ENCODE results near the gene GAB2.

GAB2 gene

GRCh38 chr11:78330361-78330760, 87.3 kb downstream of the GAB2 start:
- Histone ChIP-seq H2AK5ac (ENCODE audit: low read depth, low read length) (no peak overlapping the region), H2BK120ac (ENCODE audit: low read depth, low read length) (no peak overlapping the region), H3K27ac (replicated peaks; ENCODE audit: low read length) (no peak overlapping the region), H2BK5ac (ENCODE audit: low read length) (no peak overlapping the region), H3K4me1 (ENCODE audit: control insufficient read depth in 2 of 2, insufficient read depth in 1 of 2, low read depth in 1 of 2, low read length in 2 of 2) (peaks cover 3 to 4% of the 10 kb centered on the region in 2 donors), H3K4ac (ENCODE audit: low read length) (no peak overlapping the region), H3K27me3 (ENCODE audit: control insufficient read depth in 3 of 3, insufficient read depth in 3 of 3, low read depth in 1 of 3, low read length in 3 of 3) (no peaks in the 10 kb centered on the region), H3K9me3 (replicated peaks in 1 of 2; ENCODE audit: control insufficient read depth in 2 of 2, insufficient read depth in 1 of 2, low read depth in 1 of 2, low read length in 2 of 2) (peaks cover 0 to 6% of the 10 kb centered on the region in 2 donors), H3K14ac (ENCODE audit: low read length) (no peak overlapping the region), H3K4me3 (ENCODE audit: low read length in 2 of 2) (no peak overlapping the region), H3K18ac (ENCODE audit: low read length) (no peak overlapping the region), H4K8ac (ENCODE audit: low read depth, low read length) (no peak overlapping the region), H2BK12ac (ENCODE audit: low read length) (no peak overlapping the region), H3K79me1 (ENCODE audit: low read depth, low read length) (no peaks in the 10 kb centered on the region), H3K36me3 (replicated peaks in 1 of 2; ENCODE audit: control insufficient read depth in 2 of 2, insufficient read depth in 2 of 2, low read length in 2 of 2) (no peaks in the 10 kb centered on the region), H3K9ac (ENCODE audit: low read depth, low read length, poor library complexity) (no peak overlapping the region), H4K91ac (ENCODE audit: low read depth, low read length, poor library complexity) (no peak overlapping the region), H2AFZ (ENCODE audit: low read length) (no peak overlapping the region), H3K23ac (ENCODE audit: low read depth, low read length, poor library complexity) (no peak overlapping the region), H3K4me2 (ENCODE audit: insufficient read depth, low read length, poor library complexity, severe bottlenecking) (no peak overlapping the region), H2BK15ac (ENCODE audit: low read length) (no peak overlapping the region)
- DNase-seq (ENCODE audit: low spot score): no peak
- no CpG with 5 or more reads among the region's 3 CpGs for WGBS, 2 donors (ENCODE audit: extremely low coverage in 2 of 2, insufficient read length in 2 of 2, insufficient replicate concordance in 1 of 2)

DNA sequence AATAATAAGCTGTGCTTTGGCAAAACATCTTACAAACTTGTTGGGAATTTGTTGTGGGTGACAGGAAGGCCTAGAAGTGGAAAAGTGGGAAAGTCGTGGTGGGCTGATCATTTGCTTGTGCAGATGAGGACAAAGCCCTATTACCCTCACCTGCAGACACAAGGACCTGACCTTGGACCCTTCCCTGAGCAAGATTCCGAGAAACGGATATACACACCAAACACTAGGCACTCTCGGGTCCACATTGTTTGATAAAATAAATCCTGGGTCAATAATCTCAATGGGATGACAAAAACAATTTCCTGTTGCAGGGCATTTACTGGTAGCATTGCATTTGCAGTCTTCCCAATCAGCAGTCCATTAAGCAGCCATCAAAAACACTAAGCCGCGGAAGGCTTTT, 89.7 kb downstream of the GAB2 start:
- no peak overlapping the region for H4K8ac ChIP-seq (ENCODE audit: low read depth, low read length)
- no peaks in the 10 kb centered on the region for H3K27me3 ChIP-seq (ENCODE audit: control insufficient read depth in 3 of 3, insufficient read depth in 3 of 3, low read depth in 1 of 3, low read length in 3 of 3)
- H3K14ac ChIP-seq (ENCODE audit: low read length): no peak overlapping the region
- H3K23ac ChIP-seq (ENCODE audit: low read depth, low read length, poor library complexity): no peak overlapping the region
- no peak overlapping the region for H2AK5ac ChIP-seq (ENCODE audit: low read depth, low read length)
- no peaks in the 10 kb centered on the region for H3K79me1 ChIP-seq (ENCODE audit: low read depth, low read length)
- no peak overlapping the region for H4K91ac ChIP-seq (ENCODE audit: low read depth, low read length, poor library complexity)
- peaks cover 3 to 4% of the 10 kb centered on the region in 2 donors for H3K4me1 ChIP-seq (ENCODE audit: control insufficient read depth in 2 of 2, insufficient read depth in 1 of 2, low read depth in 1 of 2, low read length in 2 of 2)
- no peak overlapping the region for H3K4me3 ChIP-seq (ENCODE audit: low read length in 2 of 2)
- H3K9ac ChIP-seq (ENCODE audit: low read depth, low read length, poor library complexity): no peak overlapping the region
- H2BK5ac ChIP-seq (ENCODE audit: low read length): no peak overlapping the region
- no peak overlapping the region for H2BK15ac ChIP-seq (ENCODE audit: low read length)
- H3K36me3 ChIP-seq (replicated peaks in 1 of 2; ENCODE audit: control insufficient read depth in 2 of 2, insufficient read depth in 2 of 2, low read length in 2 of 2): no peaks in the 10 kb centered on the region
- DNase-seq (ENCODE audit: low spot score): no peak
- no peak overlapping the region for H2BK12ac ChIP-seq (ENCODE audit: low read length)
- no peaks in the 10 kb centered on the region for H3K9me3 ChIP-seq (replicated peaks in 1 of 2; ENCODE audit: control insufficient read depth in 2 of 2, insufficient read depth in 1 of 2, low read depth in 1 of 2, low read length in 2 of 2)
- no peak overlapping the region for H3K18ac ChIP-seq (ENCODE audit: low read length)
- no peak overlapping the region for H2BK120ac ChIP-seq (ENCODE audit: low read depth, low read length)
- no peak overlapping the region for H3K4me2 ChIP-seq (ENCODE audit: insufficient read depth, low read length, poor library complexity, severe bottlenecking)
- no peak overlapping the region for H3K4ac ChIP-seq (ENCODE audit: low read length)
- WGBS, 2 donors (ENCODE audit: extremely low coverage in 2 of 2, insufficient read length in 2 of 2, insufficient replicate concordance in 1 of 2): no CpG with 5 or more reads among the region's 6 CpGs
- H2AFZ ChIP-seq (ENCODE audit: low read length): no peak overlapping the region
- no peak overlapping the region for H3K27ac ChIP-seq (replicated peaks; ENCODE audit: low read length)

DNA sequence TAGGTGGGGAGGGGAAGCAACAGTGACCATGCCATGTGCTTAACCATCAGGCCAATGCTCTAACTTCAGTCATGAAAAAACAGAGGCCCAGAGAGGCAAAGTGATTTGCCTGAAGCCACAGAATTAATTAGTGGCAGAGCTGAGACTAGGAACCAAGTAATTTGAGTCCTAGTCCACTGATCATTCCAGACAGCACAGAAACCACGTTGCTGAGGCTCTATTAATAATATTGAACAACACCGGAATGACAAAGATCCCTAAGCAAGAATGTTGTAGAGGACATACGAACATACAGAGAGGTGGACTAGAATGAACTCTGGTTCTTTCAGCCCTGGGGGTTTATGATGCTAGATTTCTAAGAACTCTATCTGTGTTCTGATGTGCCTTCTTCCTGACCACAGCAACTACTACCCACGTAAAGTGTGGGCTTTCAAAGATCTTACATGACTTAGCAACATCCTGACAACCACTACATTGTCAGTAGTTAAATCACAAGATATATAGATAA, 92.3 kb downstream of the GAB2 start:
- H3K14ac ChIP-seq (ENCODE audit: low read length): no peak overlapping the region

DNA sequence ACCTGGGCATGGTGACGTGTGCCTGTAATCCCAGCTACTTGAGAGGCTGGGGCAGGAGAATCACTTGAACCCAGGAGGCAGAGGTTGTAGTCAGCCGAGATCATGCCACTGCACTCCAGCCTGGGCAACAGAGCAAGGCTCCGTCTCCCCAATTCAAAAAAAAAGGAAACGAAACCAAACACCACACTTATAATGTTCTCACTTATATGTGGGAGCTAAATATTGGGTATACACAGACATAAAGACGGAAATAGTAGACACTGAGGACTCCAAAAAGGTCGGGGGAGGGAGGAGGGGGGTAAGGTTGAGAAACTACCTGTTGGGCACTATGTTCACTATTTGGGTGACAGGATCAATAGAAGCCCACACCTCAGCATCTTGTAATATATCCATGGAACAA, 94.3 kb downstream of the GAB2 start:
- Histone ChIP-seq H3K36me3 (replicated peaks in 1 of 2; ENCODE audit: control insufficient read depth in 2 of 2, insufficient read depth in 2 of 2, low read length in 2 of 2) (no peaks in the 10 kb centered on the region), H3K4me2 (ENCODE audit: insufficient read depth, low read length, poor library complexity, severe bottlenecking) (no peak overlapping the region), H3K27ac (replicated peaks; ENCODE audit: low read length) (no peak overlapping the region), H3K79me1 (ENCODE audit: low read depth, low read length) (no peaks in the 10 kb centered on the region), H3K18ac (ENCODE audit: low read length) (no peak overlapping the region), H3K14ac (ENCODE audit: low read length) (no peak overlapping the region), H3K4me3 (ENCODE audit: low read length in 2 of 2) (no peak overlapping the region), H3K27me3 (ENCODE audit: control insufficient read depth in 3 of 3, insufficient read depth in 3 of 3, low read depth in 1 of 3, low read length in 3 of 3) (no peaks in the 10 kb centered on the region), H3K9me3 (replicated peaks in 1 of 2; ENCODE audit: control insufficient read depth in 2 of 2, insufficient read depth in 1 of 2, low read depth in 1 of 2, low read length in 2 of 2) (no peaks in the 10 kb centered on the region), H3K4me1 (ENCODE audit: control insufficient read depth in 2 of 2, insufficient read depth in 1 of 2, low read depth in 1 of 2, low read length in 2 of 2) (peaks cover 5 to 11% of the 10 kb centered on the region in 2 donors), H3K23ac (ENCODE audit: low read depth, low read length, poor library complexity) (no peak overlapping the region), H3K9ac (ENCODE audit: low read depth, low read length, poor library complexity) (no peak overlapping the region), H2BK5ac (ENCODE audit: low read length) (no peak overlapping the region), H2AK5ac (ENCODE audit: low read depth, low read length) (no peak overlapping the region), H2AFZ (ENCODE audit: low read length) (no peak overlapping the region), H4K91ac (ENCODE audit: low read depth, low read length, poor library complexity) (no peak overlapping the region), H2BK15ac (ENCODE audit: low read length) (no peak overlapping the region), H3K4ac (ENCODE audit: low read length) (no peak overlapping the region), H4K8ac (ENCODE audit: low read depth, low read length) (peak overlapping the region; percentile 9), H2BK12ac (ENCODE audit: low read length) (no peak overlapping the region), H2BK120ac (ENCODE audit: low read depth, low read length) (no peak overlapping the region)
- DNase-seq (ENCODE audit: low spot score): no peak
- no CpG with 5 or more reads among the region's 6 CpGs for whole genome bisulfite sequencing, 2 donors (ENCODE audit: extremely low coverage in 2 of 2, insufficient read length in 2 of 2, insufficient replicate concordance in 1 of 2)

More for the DNA sequence above, 92.3 kb downstream of the GAB2 start:
- H3K4ac ChIP-seq (ENCODE audit: low read length): no peak overlapping the region
- no peak overlapping the region for H3K18ac ChIP-seq (ENCODE audit: low read length)
- H3K23ac ChIP-seq (ENCODE audit: low read depth, low read length, poor library complexity): no peak overlapping the region
- no peak overlapping the region for H3K27ac ChIP-seq (replicated peaks; ENCODE audit: low read length)
- no CpG with 5 or more reads among the region's 4 CpGs for WGBS, 2 donors (ENCODE audit: extremely low coverage in 2 of 2, insufficient read length in 2 of 2, insufficient replicate concordance in 1 of 2)
- no peak overlapping the region for H2BK15ac ChIP-seq (ENCODE audit: low read length)
- H3K4me2 ChIP-seq (ENCODE audit: insufficient read depth, low read length, poor library complexity, severe bottlenecking): no peak overlapping the region
- no peak overlapping the region for H3K4me3 ChIP-seq (ENCODE audit: low read length in 2 of 2)
- no peaks in the 10 kb centered on the region for H3K9me3 ChIP-seq (replicated peaks in 1 of 2; ENCODE audit: control insufficient read depth in 2 of 2, insufficient read depth in 1 of 2, low read depth in 1 of 2, low read length in 2 of 2)
- no peak overlapping the region for H2BK5ac ChIP-seq (ENCODE audit: low read length)
- no peak overlapping the region for H4K91ac ChIP-seq (ENCODE audit: low read depth, low read length, poor library complexity)
- no peak for DNase-seq (ENCODE audit: low spot score)
- H3K4me1 ChIP-seq (ENCODE audit: control insufficient read depth in 2 of 2, insufficient read depth in 1 of 2, low read depth in 1 of 2, low read length in 2 of 2): no peaks in the 10 kb centered on the region
- no peaks in the 10 kb centered on the region for H3K27me3 ChIP-seq (ENCODE audit: control insufficient read depth in 3 of 3, insufficient read depth in 3 of 3, low read depth in 1 of 3, low read length in 3 of 3)
- H3K79me1 ChIP-seq (ENCODE audit: low read depth, low read length): no peaks in the 10 kb centered on the region
- no peak overlapping the region for H2BK120ac ChIP-seq (ENCODE audit: low read depth, low read length)
- H2AFZ ChIP-seq (ENCODE audit: low read length): no peak overlapping the region
- no peak overlapping the region for H2BK12ac ChIP-seq (ENCODE audit: low read length)
- H3K36me3 ChIP-seq (replicated peaks in 1 of 2; ENCODE audit: control insufficient read depth in 2 of 2, insufficient read depth in 2 of 2, low read length in 2 of 2): no peaks in the 10 kb centered on the region
- H2AK5ac ChIP-seq (ENCODE audit: low read depth, low read length): no peak overlapping the region
- H4K8ac ChIP-seq (ENCODE audit: low read depth, low read length): no peak overlapping the region
- H3K9ac ChIP-seq (ENCODE audit: low read depth, low read length, poor library complexity): no peak overlapping the region

Measured in neuronal stem cell (in vitro differentiated cells).